Tibial nerve (tissue), 4 donors: ENCODE results near the gene ANKUB1. TPM values are rescaled to one million over a fixed set of nuclear protein-coding genes. Genes with fewer than 3 reads are reported as not detected.

Experiments used
- DNase-seq, 2 donors: peaks; one replicate each; pipeline ENCODE4 v3.0.0-alpha.2; 2019; ENCODE audit warnings: low spot score in 2 of 2
- H3K27ac ChIP-seq, 4 donors: fragments of 200-600 bp; sonication (generic) in 3 of 4; one replicate each; pipeline ENCODE4 v1.5.1; 2017 to 2019; ENCODE audit warnings: mild to moderate bottlenecking in 1 of 4
- H3K27me3 ChIP-seq, 2 donors: fragments of 200-600 bp; sonication (generic) in 1 of 2; one replicate each; pipeline versions ENCODE4 v1.5.1 to v1.6.0; 2017 to 2019
- H3K36me3 ChIP-seq, 3 donors: fragments of 200-600 bp; sonication (generic); one replicate each; pipeline ENCODE4 v1.5.1; 2018 to 2019
- H3K4me1 ChIP-seq, 4 donors: fragments of 200-600 bp; sonication (generic) in 3 of 4; one replicate each; pipeline ENCODE4 v1.5.1; 2017 to 2019
- H3K4me3 ChIP-seq, 4 donors: fragments of 200-600 bp; sonication (generic) in 3 of 4; one replicate each; pipeline ENCODE4 v1.5.1; 2017 to 2019; ENCODE audit warnings: mild to moderate bottlenecking in 1 of 4, moderate library complexity in 1 of 4
- H3K9me3 ChIP-seq, 4 donors: fragments of 200-600 bp; sonication (generic) in 3 of 4; one replicate each; pipeline ENCODE4 v1.5.1; 2017 to 2019
- CTCF ChIP-seq, 5 experiments: fragments of 200-600 bp in 3 of 5; fragments of 450-650 bp in 2 of 5; sonication (generic) in 3 of 5; IDR thresholded peaks; one replicate each; pipeline ENCODE4 v1.5.1; 2016 to 2019; ENCODE audit warnings: antibody characterized with exemption in 5 of 5, mild to moderate bottlenecking in 3 of 5, moderate library complexity in 2 of 5
- EP300 ChIP-seq, 2 donors: sonication (generic); formaldehyde crosslinking; IDR thresholded peaks; one replicate each; pipeline ENCODE4 v1.6.1; 2017; ENCODE audit warnings: antibody characterized with exemption in 2 of 2, mild to moderate bottlenecking in 1 of 2
- POLR2A ChIP-seq, 2 donors: fragments of 450-650 bp; IDR thresholded peaks; one replicate each; pipeline ENCODE4 v1.6.1; 2017; ENCODE audit warnings: antibody characterized with exemption in 2 of 2, mild to moderate bottlenecking in 2 of 2, moderate library complexity in 2 of 2
- WGBS, 2 donors: methylation state at CpG; one replicate each; pipeline ENCODE4 v1.1.5; 2018; 5-methylcytosine and 5-hydroxymethylcytosine counted together
- total RNA-seq, 4 donors: library from RNA; depleted of rRNA; stranded (reverse); fragments of >200 nt; gene quantifications; one replicate each; pipeline ENCODE4 v1.1.0, GENCODE V29; 2016

Gene ANKUB1
- total RNA-seq, 4 donors from 2014 or later = 0.60 to 1.4 (median 0.86) TPM

- peak; percentile 40 to 46 for DNase-seq
- peaks cover 0 to 30% (median 7%) of the 10 kb centered on the region in 4 donors for H3K4me1 ChIP-seq
- peak within 1 kb of the TSS; percentile 68 to 92 (median 86) for H3K4me3 ChIP-seq
- peak within 1 kb of the TSS; percentile 75 to 91 (median 80) for H3K27ac ChIP-seq
- no peaks in the 10 kb centered on the region for H3K9me3 ChIP-seq
- no peaks in the 10 kb centered on the region for H3K27me3 ChIP-seq
- WGBS, 2 donors = 0% methylated on average over 50 to 52 of the region's 52 CpGs
- H3K36me3 ChIP-seq = peaks cover 0 to 30% (median 0%) of the 10 kb centered on the region in 3 donors
- TF ChIP-seq EP300 (IDR thresholded peaks at IDR 0.05) = peak; percentile 51 to 91
- peak in 1 of 2 donors; percentile 53 for TF ChIP-seq POLR2A (IDR thresholded peaks at IDR 0.05)
- peak; percentile 17 to 48 (median 25) for TF ChIP-seq CTCF (IDR thresholded peaks at IDR 0.05)
These were observed 40.1 kb downstream of the ANKUB1 start, which contains the start of gene COMMD2 for GRCh38 chr3:149752051-149752787. Gene COMMD2 (minus strand): TSS chr3:149752489. CDS start chr3:149752444, 45 bp downstream.

DNA sequence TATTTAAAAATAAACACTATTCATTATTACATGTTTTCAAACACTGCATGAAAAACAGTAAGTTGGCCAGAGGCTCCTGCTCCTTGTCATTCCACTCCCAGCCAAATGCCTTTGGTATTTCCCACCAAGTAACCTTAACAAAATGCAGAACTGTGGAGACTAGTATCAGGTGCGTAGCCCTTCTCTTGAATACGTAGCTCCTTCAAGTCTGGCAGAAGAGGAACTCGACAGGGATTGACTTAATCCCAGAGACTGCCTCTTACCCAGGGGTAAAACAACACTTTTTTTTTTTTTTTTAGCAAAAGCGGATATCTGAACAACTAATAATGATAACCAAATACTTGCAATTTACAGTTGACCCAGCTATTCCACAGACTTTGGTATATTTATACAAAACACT lies 40.8 kb downstream of the ANKUB1 start:
- Histone ChIP-seq H3K4me1 (peaks cover 0 to 30% (median 7%) of the 10 kb centered on the region in 4 donors), H3K9me3 (no peaks in the 10 kb centered on the region), H3K27me3 (no peaks in the 10 kb centered on the region), H3K36me3 (peaks cover 0 to 37% (median 0%) of the 10 kb centered on the region in 3 donors), H3K4me3 (peak overlapping the region; percentile 68 to 92 (median 86)), H3K27ac (peak overlapping the region in 3 of 4 donors; percentile 75 to 91 (median 79))
- DNase-seq = no peak
- 14 to 16% methylated on average over 4 of the region's 4 CpGs for WGBS, 2 donors
- TF ChIP-seq EP300 (IDR thresholded peaks at IDR 0.05) = no peak
- no peak for TF ChIP-seq CTCF (IDR thresholded peaks at IDR 0.05)
- no peak for TF ChIP-seq POLR2A (IDR thresholded peaks at IDR 0.05)

DNA sequence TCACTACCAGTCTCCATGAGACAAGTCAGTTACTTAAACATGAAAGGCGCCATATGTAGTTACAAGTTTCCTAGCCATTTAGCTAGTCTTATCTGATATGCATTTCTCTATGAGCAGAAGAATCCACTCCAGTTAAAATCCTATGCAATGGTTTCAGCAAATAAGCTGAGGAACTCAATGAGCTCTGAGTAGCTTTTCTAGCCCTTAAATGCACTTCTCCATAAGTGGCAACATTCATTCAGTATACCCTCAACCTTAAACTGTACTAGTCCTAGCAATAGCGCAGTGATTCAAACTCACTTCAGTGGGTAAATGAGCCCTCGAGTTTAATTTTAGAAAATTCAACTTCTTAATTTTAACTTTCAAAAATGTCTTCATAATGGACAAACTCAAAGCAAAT lies 47.7 kb downstream of the ANKUB1 start:
- 93 to 95% methylated on average over 3 of the region's 3 CpGs for WGBS, 2 donors
- Histone ChIP-seq H3K27me3 (no peaks in the 10 kb centered on the region), H3K27ac (no peak overlapping the region), H3K4me3 (no peak overlapping the region), H3K9me3 (no peaks in the 10 kb centered on the region), H3K4me1 (peaks cover 0 to 10% (median 0%) of the 10 kb centered on the region in 4 donors), H3K36me3 (peaks cover 0 to 96% (median 0%) of the 10 kb centered on the region in 3 donors)
- DNase-seq = no peak
- no peak for TF ChIP-seq POLR2A (IDR thresholded peaks at IDR 0.05)
- TF ChIP-seq CTCF (IDR thresholded peaks at IDR 0.05) = no peak

- H3K9me3 ChIP-seq = no peaks in the 10 kb centered on the region
- TF ChIP-seq CTCF (IDR thresholded peaks at IDR 0.05) (no peak), EP300 (IDR thresholded peaks at IDR 0.05) (no peak), POLR2A (IDR thresholded peaks at IDR 0.05) (no peak)
These were observed 48.2 kb downstream of the ANKUB1 start for GRCh38 chr3:149744151-149744550.

DNA sequence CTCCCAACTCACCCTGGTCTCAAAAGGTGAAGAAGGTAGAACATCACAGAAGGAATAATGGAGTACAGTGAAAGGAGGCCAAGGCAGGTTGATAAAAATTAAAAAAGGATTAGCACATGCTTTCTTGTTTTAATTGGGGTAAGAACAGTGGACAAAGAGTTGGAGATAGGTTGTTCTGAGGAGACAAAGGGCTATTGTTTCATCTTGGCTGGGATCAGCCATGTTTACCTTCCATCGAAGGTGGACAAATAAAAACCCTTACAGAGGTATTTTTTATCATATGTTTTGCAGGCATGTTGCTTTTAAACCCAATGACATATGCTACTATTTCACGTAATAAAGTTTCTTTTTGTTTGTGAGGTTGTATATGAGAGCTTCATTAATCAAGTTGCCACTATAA lies 53.0 kb downstream of the ANKUB1 start:
- 66 to 74% methylated on average over 2 of the region's 2 CpGs for WGBS, 2 donors

More at GRCh38 chr3:149744151-149744550, 48.2 kb downstream of the ANKUB1 start:
- Histone ChIP-seq H3K4me1 (peaks cover 0 to 8% (median 0%) of the 10 kb centered on the region in 4 donors), H3K27me3 (no peaks in the 10 kb centered on the region), H3K4me3 (no peak overlapping the region), H3K36me3 (peaks cover 0 to 96% (median 0%) of the 10 kb centered on the region in 3 donors), H3K27ac (no peak overlapping the region)
- DNase-seq = no peak

More for the DNA sequence above, 53.0 kb downstream of the ANKUB1 start:
- no peak overlapping the region for H3K4me3 ChIP-seq
- no peak overlapping the region for H3K27ac ChIP-seq
- no peaks in the 10 kb centered on the region for H3K27me3 ChIP-seq
- H3K36me3 ChIP-seq = peaks cover 0 to 55% (median 0%) of the 10 kb centered on the region in 3 donors
- DNase-seq = no peak
- TF ChIP-seq EP300 (IDR thresholded peaks at IDR 0.05) (no peak), POLR2A (IDR thresholded peaks at IDR 0.05) (no peak), CTCF (IDR thresholded peaks at IDR 0.05) (no peak)
- H3K9me3 ChIP-seq = no peaks in the 10 kb centered on the region
- H3K4me1 ChIP-seq = peaks cover 0 to 16% (median 0%) of the 10 kb centered on the region in 4 donors
